GM21447 (cell line): ENCODE data around the gene RETSAT.
"Not testable (repeated sequence)": the region's sequence is repeated elsewhere in the genome, so short reads cannot be mapped to it uniquely, and the experiment has no call there.

ENCODE experiments used
- ATAC-seq: cut with Tn5 transposase; IDR thresholded peaks from one replicate; pipeline ENCODE4 v1.9.1; 2021; ENCODE audit not compliant: unreplicated experiment

RETSAT gene

DNA sequence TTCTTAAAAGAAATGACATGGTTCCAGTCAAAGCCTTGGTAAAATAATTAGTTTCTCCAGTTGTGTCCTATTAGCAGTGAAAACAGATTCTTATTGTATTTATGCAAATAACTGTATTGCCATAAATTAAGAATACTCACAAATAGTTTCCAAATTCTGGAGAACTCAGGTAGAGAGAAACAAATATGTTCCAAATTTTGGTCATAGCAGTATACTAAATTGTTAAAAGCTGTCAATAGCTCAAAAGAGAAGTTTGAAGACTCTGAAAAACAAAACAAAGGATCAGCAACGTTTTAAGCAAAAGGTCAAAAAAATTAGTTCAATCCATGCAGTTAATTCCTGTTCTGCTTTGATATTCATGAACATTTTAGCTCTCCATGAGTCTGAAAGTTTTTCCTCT lies 25.7 kb upstream of the RETSAT start:
- no peak for ATAC-seq

DNA sequence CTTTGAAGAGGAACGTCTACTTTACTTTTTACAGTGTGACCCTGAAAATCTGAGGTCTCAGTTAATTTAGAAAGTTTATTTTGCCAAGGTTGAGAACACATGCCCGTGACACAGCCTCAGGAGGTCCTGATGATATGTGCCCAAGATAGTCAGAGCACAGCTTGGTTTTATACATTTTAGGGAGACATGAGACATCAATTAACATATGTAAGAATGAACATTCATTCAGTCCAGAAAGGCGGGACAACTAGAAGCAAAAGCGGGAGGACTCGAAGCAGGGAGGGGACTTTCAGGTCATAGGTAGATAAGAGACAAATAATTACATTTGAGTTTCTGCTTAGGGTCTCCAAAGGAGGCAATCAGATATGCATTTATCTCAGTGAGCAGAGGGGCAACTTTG lies 23.9 kb upstream of the RETSAT start:
- no peak for ATAC-seq

DNA sequence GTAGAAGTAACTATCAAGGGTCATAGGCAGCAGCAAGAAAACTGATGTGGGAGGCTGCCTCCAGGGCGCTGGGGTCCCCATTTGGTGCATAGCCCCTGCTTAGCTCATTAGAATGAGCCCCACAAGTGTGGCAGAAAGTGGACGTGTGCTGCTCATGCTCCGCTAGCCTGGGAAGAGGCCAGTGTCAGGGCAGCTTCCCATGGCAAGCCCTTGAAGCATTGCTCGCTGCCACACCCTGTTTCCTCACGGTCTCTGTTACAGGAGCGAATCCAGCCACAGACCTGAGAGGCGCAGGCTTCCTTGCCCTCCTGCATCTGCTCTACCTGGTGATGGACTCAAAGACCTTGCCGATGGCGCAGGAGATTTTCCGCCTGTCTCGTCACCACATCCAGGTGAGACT lies 22.8 kb upstream of the RETSAT start:
- ATAC-seq: no peak

DNA sequence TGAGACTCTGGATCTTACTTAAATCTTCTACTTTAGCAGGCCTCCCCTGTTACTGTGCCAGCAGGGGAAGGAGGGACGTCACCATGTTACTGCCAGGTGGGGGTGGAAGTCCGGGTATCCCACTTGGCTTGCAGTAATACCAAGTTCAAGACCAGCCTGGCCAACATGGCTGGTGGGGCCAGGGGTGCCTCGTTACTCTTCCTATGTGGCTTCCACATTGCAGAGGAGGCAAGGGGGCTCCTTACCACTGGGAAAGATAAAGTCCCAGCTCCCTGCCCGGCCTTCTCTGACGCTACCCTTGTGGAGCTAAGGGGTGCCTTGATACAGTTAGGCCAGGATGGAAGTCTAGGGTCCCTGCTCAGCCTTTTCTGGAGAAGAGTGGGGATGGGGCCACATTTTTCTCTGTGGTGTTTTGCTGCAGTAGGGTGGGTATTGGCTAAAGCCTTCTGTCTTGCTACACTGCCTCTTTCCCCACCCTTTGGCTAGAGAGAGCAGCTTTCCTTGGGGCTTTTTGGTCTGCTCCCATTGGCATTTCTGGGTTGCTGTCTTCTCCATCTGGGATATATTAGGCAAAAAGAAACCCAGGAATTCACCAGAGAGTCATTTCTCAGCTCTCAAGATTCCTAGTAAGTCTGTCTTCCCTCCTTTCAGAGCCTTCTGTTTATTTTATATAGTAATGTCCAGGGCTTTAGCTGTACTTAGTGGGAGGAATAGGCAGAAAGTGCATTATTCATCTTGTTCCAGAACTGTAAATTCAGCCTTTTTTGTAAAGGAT lies 22.1 kb upstream of the RETSAT start:
- no peak for ATAC-seq

GRCh38 chr2:85371045-85371444 lies 16.7 kb upstream of the RETSAT start:
- ATAC-seq: no peak

- ATAC-seq: no peak
Measured at GRCh38 chr2:85369500-85369899, 15.2 kb upstream of the RETSAT start.

- ATAC-seq: no peak
Measured at GRCh38 chr2:85368921-85369320, 14.6 kb upstream of the RETSAT start.

- ATAC-seq: no peak
Measured at GRCh38 chr2:85367180-85367579, 12.9 kb upstream of the RETSAT start.

- ATAC-seq: not testable (repeated sequence)
Measured at GRCh38 chr2:85362653-85363387, 8.5 kb upstream of the RETSAT start.

DNA sequence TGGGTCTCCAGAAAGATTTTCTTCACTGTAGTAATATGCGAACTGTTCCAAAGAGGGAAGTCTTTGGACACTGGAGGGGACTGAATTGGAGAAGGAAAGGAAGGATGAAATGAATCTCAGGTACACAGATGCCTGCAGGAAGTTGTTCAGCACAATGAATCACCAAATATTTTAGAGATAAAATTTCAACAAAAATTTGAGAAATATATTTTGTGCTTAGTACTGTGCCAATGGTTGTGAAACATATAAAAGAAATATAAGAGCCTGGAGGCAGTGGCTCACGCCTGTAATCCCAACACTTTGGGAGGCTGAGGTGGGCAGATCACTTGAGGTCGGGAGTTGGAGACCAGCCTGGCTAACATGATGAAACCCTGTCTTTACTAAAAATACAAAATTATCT lies 3.4 kb upstream of the RETSAT start:
- ATAC-seq: no peak

DNA sequence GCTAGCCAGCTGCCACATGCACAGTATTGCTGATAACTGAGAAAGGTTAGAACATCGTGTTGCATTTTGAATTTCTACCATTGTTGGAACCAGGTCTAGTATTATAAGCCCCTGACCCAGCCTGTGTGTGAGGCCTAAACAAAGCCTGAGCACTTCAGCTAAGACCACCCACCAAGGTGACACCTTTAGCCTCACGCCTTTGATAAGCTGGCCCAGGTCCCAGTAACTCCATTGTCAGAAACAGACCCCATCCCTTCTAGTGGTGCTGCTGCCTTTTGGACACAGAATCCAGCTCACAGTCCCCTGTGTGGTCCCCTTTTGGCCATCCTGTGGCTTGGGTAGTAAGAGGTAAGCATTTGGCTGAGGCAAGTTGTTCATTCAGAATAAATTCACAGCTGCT lies 1.9 kb upstream of the RETSAT start:
- no peak for ATAC-seq

- ATAC-seq: no peak
Measured at GRCh38 chr2:85355521-85355920, 1.2 kb upstream of the RETSAT start.

GRCh38 chr2:85355073-85355410 lies 714 bp upstream of the RETSAT start:
- peak; percentile 3 for ATAC-seq

DNA sequence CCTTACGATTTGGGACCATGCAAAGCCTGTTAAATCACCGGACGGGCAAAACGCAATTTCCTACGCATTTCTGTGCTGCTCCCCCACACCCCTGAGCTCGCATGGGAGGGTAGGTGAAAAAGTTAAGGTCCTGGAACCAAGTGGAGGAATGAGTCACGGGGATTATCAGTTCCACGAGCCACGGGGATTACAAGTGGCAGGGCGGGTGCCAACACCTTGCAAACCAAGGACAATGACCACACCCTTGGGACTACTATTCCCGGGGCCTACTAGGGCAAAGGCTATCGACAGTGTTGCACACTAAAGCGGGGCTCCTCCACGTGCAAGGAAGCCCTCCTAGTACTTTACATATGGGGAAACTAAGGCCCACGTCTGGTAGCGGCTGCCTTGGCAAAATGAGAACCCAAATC lies 447 bp downstream of the RETSAT start:
- peak; percentile 12 for ATAC-seq

DNA sequence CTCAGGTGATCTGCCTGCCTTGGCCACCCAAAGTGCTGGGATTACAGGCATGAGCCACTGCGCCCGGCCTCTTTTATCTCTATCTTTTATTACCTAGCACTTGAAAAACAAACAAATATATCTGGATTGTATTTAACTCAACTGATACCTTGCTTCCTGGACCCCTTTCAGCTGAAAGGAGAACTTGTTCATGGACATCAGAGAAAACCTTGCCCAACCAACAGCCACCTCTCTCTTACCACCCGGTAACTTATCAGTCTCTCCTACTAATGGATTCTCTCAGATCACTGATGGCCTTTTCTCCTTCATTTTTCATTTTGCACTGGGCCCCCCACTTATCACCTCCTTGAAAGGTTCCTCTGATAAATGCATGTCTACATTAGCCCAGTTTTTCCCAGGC lies 6.7 kb downstream of the RETSAT start:
- ATAC-seq: no peak

DNA sequence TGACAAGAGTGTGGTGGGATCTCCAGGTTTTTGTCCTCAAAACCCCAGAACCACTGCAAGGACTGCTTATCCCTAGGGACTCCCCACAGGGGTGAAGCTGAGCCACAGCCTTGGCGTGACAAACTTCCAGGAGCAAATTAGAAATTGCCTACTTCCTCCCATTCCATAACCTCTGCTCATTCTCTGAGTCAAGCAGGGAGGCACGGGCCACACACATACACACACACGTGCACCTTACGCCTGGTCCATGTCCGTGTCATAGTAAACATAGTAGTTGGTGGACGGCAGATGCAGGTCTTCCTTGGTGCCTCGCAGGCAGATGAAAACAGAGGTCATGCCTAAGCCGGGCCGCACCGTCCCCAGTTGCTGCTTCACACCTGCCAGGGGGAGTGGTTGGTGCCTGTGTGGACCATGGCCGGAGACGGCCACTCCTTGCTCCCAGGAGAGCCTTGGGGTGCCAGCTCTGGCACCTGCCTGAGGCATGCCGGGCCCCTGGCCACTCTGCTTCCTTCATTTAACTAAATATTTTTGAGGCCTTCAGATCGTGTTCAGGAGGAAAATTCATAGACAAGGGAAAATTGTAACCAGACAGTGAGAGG lies 9.9 kb downstream of the RETSAT start:
- no peak for ATAC-seq

GRCh38 chr2:85343207-85343895 lies 11.0 kb downstream of the RETSAT start:
- not testable (repeated sequence) for ATAC-seq

GRCh38 chr2:85342156-85342555 lies 12.2 kb downstream of the RETSAT start:
- no peak for ATAC-seq

DNA sequence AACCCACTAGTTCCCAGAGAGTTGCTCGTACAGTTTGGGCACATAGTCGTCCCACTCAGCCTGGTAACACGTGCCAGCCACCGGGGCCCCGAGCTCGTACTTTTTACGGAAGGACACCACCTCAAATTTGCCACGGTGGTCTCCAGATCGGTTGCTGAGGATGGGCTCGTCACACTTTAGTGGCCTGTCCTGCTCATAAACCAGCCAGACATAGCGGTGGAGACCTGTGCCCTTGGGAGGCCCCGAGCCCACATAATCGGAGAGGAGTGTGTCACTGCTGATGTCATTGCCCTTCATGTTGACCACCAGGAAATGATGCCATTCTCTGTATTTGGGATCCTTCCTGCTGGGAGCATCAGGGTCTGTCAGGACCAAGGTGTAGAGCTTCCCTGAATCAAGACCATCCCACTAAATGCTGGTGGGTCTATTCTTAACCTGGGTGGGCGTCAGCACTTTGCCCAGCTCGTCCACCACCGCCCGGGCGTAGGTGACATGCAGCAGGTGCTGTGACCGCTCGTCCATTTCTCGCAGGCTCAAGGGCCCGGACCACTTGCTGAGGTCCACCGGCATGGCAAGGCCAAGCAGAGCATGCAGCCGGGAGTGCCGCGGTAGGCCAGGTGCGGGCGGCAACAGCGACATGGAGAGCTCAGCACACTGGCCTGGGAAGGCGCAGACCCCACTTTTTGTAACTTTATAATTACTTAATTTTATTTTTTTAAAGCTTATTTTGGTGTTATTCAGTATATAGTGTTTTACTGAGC lies 12.9 kb downstream of the RETSAT start:
- no peak for ATAC-seq

DNA sequence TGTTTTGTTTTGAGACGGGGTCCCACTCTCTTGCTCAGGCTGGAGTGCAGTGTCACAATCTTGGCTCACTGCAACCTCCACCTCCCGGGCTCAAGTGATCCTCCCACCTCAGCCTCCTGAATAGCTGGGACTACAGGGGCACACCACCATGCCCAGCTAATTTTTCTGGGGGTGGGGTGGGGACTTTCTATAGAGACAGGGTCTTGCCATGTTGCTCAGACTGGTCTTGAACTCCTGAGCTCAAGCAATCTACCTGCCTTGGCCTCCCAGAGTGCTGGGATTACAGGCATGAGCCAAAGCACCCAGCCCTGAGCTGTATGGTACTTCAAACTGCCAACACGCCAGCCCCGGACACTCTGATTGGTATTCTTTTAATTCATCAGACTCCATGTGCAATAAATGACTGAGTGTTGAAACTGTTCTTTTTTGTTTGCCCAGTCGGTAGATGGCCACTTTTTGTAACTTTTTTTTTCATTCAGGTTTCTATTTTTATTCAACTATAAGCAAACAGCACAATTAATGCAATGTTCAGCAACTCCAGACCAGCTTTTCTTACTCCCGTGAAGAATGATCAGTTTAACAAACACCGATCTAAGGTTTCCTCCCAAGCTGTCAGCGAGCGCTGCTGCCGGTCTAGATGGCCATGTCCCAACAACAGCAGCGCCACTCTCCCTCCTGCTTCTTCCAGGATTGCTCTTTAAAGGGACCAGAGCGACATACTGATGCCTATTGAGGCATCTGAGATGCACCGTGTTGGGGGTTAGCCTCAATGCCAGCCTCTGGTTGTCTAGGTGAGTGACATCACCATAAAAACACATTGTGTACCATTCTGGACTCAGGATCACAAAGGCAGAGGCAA lies 14.1 kb downstream of the RETSAT start:
- no peak for ATAC-seq
